ENCODE results near the gene P2RY2. TPM values are rescaled to one million over a fixed set of nuclear protein-coding genes. Genes with fewer than 3 reads are reported as not detected.

The P2RY2 gene
- total RNA-seq, 1 donor, result under 0.01 TPM

- no peak for DNase-seq (ENCODE audit: low read depth)
- H3K4me3 ChIP-seq (ENCODE audit: low read depth, low read length), result no peak overlapping the region
- no peak for TF ChIP-seq CTCF (IDR thresholded peaks at IDR 0.05; ENCODE audit: insufficient read depth, low read depth, low read length)
Observed at GRCh38 chr11:73178681-73179080, 39.4 kb upstream of the P2RY2 start.

- peak; percentile 16 for TF ChIP-seq CTCF (IDR thresholded peaks at IDR 0.05; ENCODE audit: insufficient read depth, low read depth, low read length)
- no peak overlapping the region for H3K4me3 ChIP-seq (ENCODE audit: low read depth, low read length)
- peak; percentile 30 for DNase-seq (ENCODE audit: low read depth)
Observed at GRCh38 chr11:73182824-73183321, 35.2 kb upstream of the P2RY2 start.

GRCh38 chr11:73184953-73185671 lies 33.0 kb upstream of the P2RY2 start:
- peak; percentile 96 for TF ChIP-seq CTCF (IDR thresholded peaks at IDR 0.05; ENCODE audit: insufficient read depth, low read depth, low read length)
- no peak overlapping the region for H3K4me3 ChIP-seq (ENCODE audit: low read depth, low read length)
- DNase-seq (ENCODE audit: low read depth), result peak; percentile 39

GRCh38 chr11:73185680-73186293 lies 32.3 kb upstream of the P2RY2 start:
- H3K4me3 ChIP-seq (ENCODE audit: low read depth, low read length), result no peak overlapping the region
- TF ChIP-seq CTCF (IDR thresholded peaks at IDR 0.05; ENCODE audit: insufficient read depth, low read depth, low read length), result no peak
- no peak for DNase-seq (ENCODE audit: low read depth)

GRCh38 chr11:73186294-73186850 lies 31.7 kb upstream of the P2RY2 start:
- TF ChIP-seq CTCF (IDR thresholded peaks at IDR 0.05; ENCODE audit: insufficient read depth, low read depth, low read length), result no peak
- H3K4me3 ChIP-seq (ENCODE audit: low read depth, low read length), result no peak overlapping the region
- DNase-seq (ENCODE audit: low read depth), result no peak

- H3K4me3 ChIP-seq (ENCODE audit: low read depth, low read length), result no peak overlapping the region
- no peak for TF ChIP-seq CTCF (IDR thresholded peaks at IDR 0.05; ENCODE audit: insufficient read depth, low read depth, low read length)
- DNase-seq (ENCODE audit: low read depth), result no peak
Observed at GRCh38 chr11:73186886-73187285, 31.2 kb upstream of the P2RY2 start.
